HEK293 (cell line): ENCODE data around the gene AMZ2.

Experiments used
- CTCF ChIA-PET: fragments of 350-600 bp; formaldehyde crosslinking; extraction: SDS; loops from one replicate; lab custom pipeline; 2021; ENCODE audit warnings: antibody characterized with exemption; lab: Yijun Ruan, JAX
- POLR2A ChIA-PET: fragments of 300-600 bp; formaldehyde crosslinking; extraction: SDS; loops from one replicate; lab custom pipeline; 2020; ENCODE audit warnings: antibody characterized with exemption, inconsistent platforms; lab: Yijun Ruan, JAX
- H3K27ac ChIP-seq: fragments of 200-500 bp; sonication (Bioruptor generic); 2 replicates; pipeline ENCODE4 v1.5.1; 2014; ENCODE audit warnings: low read depth, low read length, control low read depth, inconsistent platforms; ENCODE audit errors: extremely low read depth
- H3K36me3 ChIP-seq, 2 experiments: fragments of 200-500 bp in 1 of 2; sonication (Bioruptor generic) in 1 of 2; 1 replicate in 1 of 2; 2 replicates in 1 of 2; pipeline ENCODE4 v1.5.1; 2014 to 2017; ENCODE audit warnings: inconsistent platforms in 2 of 2, low read length in 2 of 2; ENCODE audit not compliant: control insufficient read depth in 2 of 2, insufficient read depth in 1 of 2
- H3K4me1 ChIP-seq: fragments of 200-500 bp; sonication (Bioruptor generic); 2 replicates; pipeline ENCODE4 v1.5.1; 2014; ENCODE audit warnings: mild to moderate bottlenecking, low read length, inconsistent platforms; ENCODE audit not compliant: control insufficient read depth, insufficient read depth
- H3K4me3 ChIP-seq: 2 replicates; pipeline ENCODE4 v1.5.1; 2011; ENCODE audit warnings: low read depth, mild to moderate bottlenecking, control low read depth, low read length, moderate library complexity
- H3K9me3 ChIP-seq: fragments of 200-500 bp; sonication (Bioruptor generic); 2 replicates; pipeline ENCODE4 v1.5.1; 2014; ENCODE audit warnings: low read depth, low read length, inconsistent platforms; ENCODE audit not compliant: control insufficient read depth, insufficient read depth
- GLIS1 ChIP-seq: fragments of 450-650 bp; formaldehyde crosslinking; IDR thresholded peaks from 2 replicates; pipeline ENCODE4 v1.5.1; 2016; ENCODE audit warnings: missing biosample characterization, missing genetic modification characterization
- GLIS2 ChIP-seq: fragments of 450-650 bp; formaldehyde crosslinking; IDR thresholded peaks from 2 replicates; pipeline ENCODE4 v1.5.1; 2016; ENCODE audit warnings: missing biosample characterization, missing genetic modification characterization
- ZBTB17 ChIP-seq: fragments of 450-650 bp; formaldehyde crosslinking; IDR thresholded peaks from 2 replicates; pipeline ENCODE4 v1.5.1; 2016; ENCODE audit warnings: missing biosample characterization, missing genetic modification characterization
- ZBTB21 ChIP-seq: fragments of 450-650 bp; formaldehyde crosslinking; IDR thresholded peaks from 2 replicates; pipeline ENCODE4 v1.5.1; 2017; ENCODE audit warnings: missing biosample characterization, missing genetic modification characterization
- ZEB2 ChIP-seq: fragments of 450-650 bp; formaldehyde crosslinking; IDR thresholded peaks from 2 replicates; pipeline ENCODE4 v1.5.1; 2016; ENCODE audit warnings: missing biosample characterization, missing genetic modification characterization
- ZFP69B ChIP-seq: fragments of 450-650 bp; formaldehyde crosslinking; IDR thresholded peaks from 2 replicates; pipeline ENCODE4 v1.5.1; 2016; ENCODE audit warnings: missing biosample characterization, missing genetic modification characterization
- ZIC2 ChIP-seq: fragments of 450-650 bp; formaldehyde crosslinking; IDR thresholded peaks from 2 replicates; pipeline ENCODE4 v1.5.1; 2016; ENCODE audit warnings: missing biosample characterization, missing genetic modification characterization
- ZNF2 ChIP-seq: fragments of 450-650 bp; formaldehyde crosslinking; IDR thresholded peaks from 2 replicates; pipeline ENCODE4 v1.5.1; 2016; ENCODE audit warnings: missing biosample characterization, missing genetic modification characterization
- ZNF211 ChIP-seq: fragments of 450-650 bp; formaldehyde crosslinking; IDR thresholded peaks from 2 replicates; pipeline ENCODE4 v1.5.1; 2016; ENCODE audit warnings: low read depth, missing biosample characterization, missing genetic modification characterization
- ZNF223 ChIP-seq: fragments of 450-650 bp; formaldehyde crosslinking; IDR thresholded peaks from 2 replicates; pipeline ENCODE4 v1.5.1; 2016; ENCODE audit warnings: missing biosample characterization, missing genetic modification characterization
- ZNF366 ChIP-seq: fragments of 450-650 bp; formaldehyde crosslinking; conservative IDR thresholded peaks from 2 replicates; pipeline ENCODE4 v1.5.1; 2016; ENCODE audit warnings: missing biosample characterization, missing genetic modification characterization
- ZNF510 ChIP-seq: fragments of 450-650 bp; formaldehyde crosslinking; IDR thresholded peaks from 2 replicates; pipeline ENCODE4 v1.5.1; 2018; ENCODE audit warnings: mild to moderate bottlenecking, missing genetic modification characterization, missing biosample characterization; ENCODE audit not compliant: insufficient replicate concordance
- ZNF585B ChIP-seq: fragments of 450-650 bp; formaldehyde crosslinking; IDR thresholded peaks from 2 replicates; pipeline ENCODE4 v1.5.1; 2016; ENCODE audit warnings: missing biosample characterization, missing genetic modification characterization
- ZNF629 ChIP-seq: fragments of 450-650 bp; formaldehyde crosslinking; IDR thresholded peaks from 2 replicates; pipeline ENCODE4 v1.5.1; 2017; ENCODE audit warnings: missing biosample characterization, missing genetic modification characterization
- ZNF664 ChIP-seq: fragments of 450-650 bp; formaldehyde crosslinking; IDR thresholded peaks from 2 replicates; pipeline ENCODE4 v1.5.1; 2016; ENCODE audit warnings: missing biosample characterization, missing genetic modification characterization
- ZNF701 ChIP-seq: fragments of 450-650 bp; formaldehyde crosslinking; IDR thresholded peaks from 2 replicates; pipeline ENCODE4 v1.5.1; 2016; ENCODE audit warnings: missing biosample characterization, missing genetic modification characterization
- ZNF830 ChIP-seq: fragments of 450-650 bp; IDR thresholded peaks from 2 replicates; pipeline ENCODE4 v1.5.0; 2018; ENCODE audit warnings: missing biosample characterization, missing genetic modification characterization, low read depth, mild to moderate bottlenecking, moderate library complexity
- TF ChIP-seq, protein P1 (sequence below): fragments of 450-650 bp; formaldehyde crosslinking; IDR thresholded peaks from 2 replicates; pipeline ENCODE4 v1.5.1; 2016; ENCODE audit warnings: missing biosample characterization, missing genetic modification characterization
- TF ChIP-seq, protein P2 (sequence below): fragments of 450-650 bp; formaldehyde crosslinking; IDR thresholded peaks from 2 replicates; pipeline ENCODE4 v1.5.1; 2016; ENCODE audit warnings: missing biosample characterization, missing genetic modification characterization, low read depth
- TF ChIP-seq, protein P3 (sequence below): fragments of 450-650 bp; formaldehyde crosslinking; IDR thresholded peaks from 2 replicates; pipeline ENCODE4 v1.5.1; 2016; ENCODE audit warnings: missing biosample characterization, missing genetic modification characterization
- TF ChIP-seq, protein P4 (sequence below): fragments of 450-650 bp; formaldehyde crosslinking; IDR thresholded peaks from 2 replicates; pipeline ENCODE4 v1.5.1; 2016; ENCODE audit warnings: missing biosample characterization, missing genetic modification characterization

Gene AMZ2

DNA sequence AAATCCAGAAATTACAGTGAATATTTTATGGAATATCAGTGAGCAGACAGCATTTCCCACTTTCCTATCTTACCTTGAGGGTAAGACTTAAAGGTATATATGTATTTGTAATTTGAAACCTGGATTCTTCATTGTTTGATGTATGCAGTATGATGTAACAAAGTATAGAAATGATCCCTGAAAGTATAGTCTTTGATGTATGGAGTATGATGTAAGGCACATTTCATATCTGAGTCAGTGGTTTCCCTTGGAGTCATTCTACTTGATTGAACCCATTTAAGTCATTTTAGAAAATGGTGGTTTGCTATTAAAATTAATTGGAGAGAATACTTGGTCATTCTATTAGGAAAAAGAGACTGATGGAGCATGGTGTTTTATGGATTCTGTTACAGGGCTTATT lies 10.1 kb downstream of the AMZ2 start:
- Histone ChIP-seq H3K4me3 (no peak overlapping the region), H3K4me1 (no peaks in the 10 kb centered on the region), H3K36me3 (peaks cover 24 to 45% of the 10 kb centered on the region in 2 experiments), H3K27ac (no peak overlapping the region), H3K9me3 (no peaks in the 10 kb centered on the region)
- CTCF ChIA-PET, result interaction anchor here (1.9 kb wide), 1 partner anchor 85 kb away, joined by 5 read pairs; no protein-coding TSS in a partner anchor
- no peak for TF ChIP-seq ZNF211 (tag by site-specific recombination)
- no peak for TF ChIP-seq GLIS2 (tag by site-specific recombination)
- TF ChIP-seq ZNF366 (tag by site-specific recombination), result peak; percentile 44; the same call in 1 of the 2 replicates
- TF ChIP-seq ZNF830 (tag by site-specific recombination), result no peak
- no peak for TF ChIP-seq ZNF664 (tag by site-specific recombination)
- 0 out of 2 replicates have a peak, but pooled peaks have one; percentile 46 for TF ChIP-seq ZEB2 (tag by site-specific recombination)
- TF ChIP-seq ZNF701 (tag by site-specific recombination), result no peak
- 0 out of 2 replicates have a peak, but pooled peaks have one; percentile 19 for TF ChIP-seq ZBTB17 (tag by site-specific recombination)
- no peak for TF ChIP-seq ZNF510 (tag by site-specific recombination)
- TF ChIP-seq ZBTB21, result peak; percentile 46; the same call in 1 of the 2 replicates
- TF ChIP-seq, protein P1, sequence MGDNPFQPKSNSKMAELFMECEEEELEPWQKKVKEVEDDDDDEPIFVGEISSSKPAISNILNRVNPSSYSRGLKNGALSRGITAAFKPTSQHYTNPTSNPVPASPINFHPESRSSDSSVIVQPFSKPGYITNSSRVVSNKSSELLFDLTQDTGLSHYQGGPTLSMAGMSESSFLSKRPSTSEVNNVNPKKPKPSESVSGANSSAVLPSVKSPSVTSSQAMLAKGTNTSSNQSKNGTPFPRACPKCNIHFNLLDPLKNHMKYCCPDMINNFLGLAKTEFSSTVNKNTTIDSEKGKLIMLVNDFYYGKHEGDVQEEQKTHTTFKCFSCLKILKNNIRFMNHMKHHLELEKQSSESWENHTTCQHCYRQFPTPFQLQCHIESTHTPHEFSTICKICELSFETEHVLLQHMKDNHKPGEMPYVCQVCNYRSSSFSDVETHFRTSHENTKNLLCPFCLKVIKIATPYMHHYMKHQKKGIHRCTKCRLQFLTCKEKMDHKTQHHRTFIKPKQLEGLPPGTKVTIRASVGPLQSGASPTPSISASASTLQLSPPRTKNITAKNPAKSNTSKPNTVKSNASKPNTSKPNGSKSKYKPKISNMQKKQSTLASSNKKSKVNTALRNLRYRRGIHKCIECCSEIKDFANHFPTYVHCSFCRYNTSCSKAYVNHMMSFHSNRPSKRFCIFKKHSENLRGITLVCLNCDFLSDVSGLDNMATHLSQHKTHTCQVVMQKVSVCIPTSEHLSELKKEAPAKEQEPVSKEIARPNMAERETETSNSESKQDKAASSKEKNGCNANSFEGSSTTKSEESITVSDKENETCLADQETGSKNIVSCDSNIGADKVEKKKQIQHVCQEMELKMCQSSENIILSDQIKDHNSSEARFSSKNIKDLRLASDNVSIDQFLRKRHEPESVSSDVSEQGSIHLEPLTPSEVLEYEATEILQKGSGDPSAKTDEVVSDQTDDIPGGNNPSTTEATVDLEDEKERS (tag by site-specific recombination), result no peak
- TF ChIP-seq, protein P2, sequence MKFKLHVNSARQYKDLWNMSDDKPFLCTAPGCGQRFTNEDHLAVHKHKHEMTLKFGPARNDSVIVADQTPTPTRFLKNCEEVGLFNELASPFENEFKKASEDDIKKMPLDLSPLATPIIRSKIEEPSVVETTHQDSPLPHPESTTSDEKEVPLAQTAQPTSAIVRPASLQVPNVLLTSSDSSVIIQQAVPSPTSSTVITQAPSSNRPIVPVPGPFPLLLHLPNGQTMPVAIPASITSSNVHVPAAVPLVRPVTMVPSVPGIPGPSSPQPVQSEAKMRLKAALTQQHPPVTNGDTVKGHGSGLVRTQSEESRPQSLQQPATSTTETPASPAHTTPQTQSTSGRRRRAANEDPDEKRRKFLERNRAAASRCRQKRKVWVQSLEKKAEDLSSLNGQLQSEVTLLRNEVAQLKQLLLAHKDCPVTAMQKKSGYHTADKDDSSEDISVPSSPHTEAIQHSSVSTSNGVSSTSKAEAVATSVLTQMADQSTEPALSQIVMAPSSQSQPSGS, result peak; percentile 47; the same call in 1 of the 2 replicates
- peak; percentile 64 for TF ChIP-seq ZNF629 (tag by site-specific recombination)
- no peak for TF ChIP-seq ZNF585B
- TF ChIP-seq ZNF223, result no peak
- TF ChIP-seq ZIC2 (tag by site-specific recombination), result no peak
- TF ChIP-seq ZNF2 (tag by site-specific recombination), result no peak
- TF ChIP-seq, protein P3, sequence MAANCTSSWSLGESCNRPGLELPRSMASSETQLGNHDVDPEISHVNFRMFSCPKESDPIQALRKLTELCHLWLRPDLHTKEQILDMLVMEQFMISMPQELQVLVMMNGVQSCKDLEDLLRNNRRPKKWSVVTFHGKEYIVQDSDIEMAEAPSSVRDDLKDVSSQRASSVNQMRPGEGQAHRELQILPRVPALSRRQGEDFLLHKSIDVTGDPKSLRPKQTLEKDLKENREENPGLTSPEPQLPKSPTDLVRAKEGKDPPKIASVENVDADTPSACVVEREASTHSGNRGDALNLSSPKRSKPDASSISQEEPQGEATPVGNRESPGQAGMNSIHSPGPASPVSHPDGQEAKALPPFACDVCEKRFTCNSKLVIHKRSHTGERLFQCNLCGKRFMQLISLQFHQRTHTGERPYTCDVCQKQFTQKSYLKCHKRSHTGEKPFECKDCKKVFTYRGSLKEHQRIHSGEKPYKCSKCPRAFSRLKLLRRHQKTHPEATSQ, result no peak
- TF ChIP-seq, protein P4, sequence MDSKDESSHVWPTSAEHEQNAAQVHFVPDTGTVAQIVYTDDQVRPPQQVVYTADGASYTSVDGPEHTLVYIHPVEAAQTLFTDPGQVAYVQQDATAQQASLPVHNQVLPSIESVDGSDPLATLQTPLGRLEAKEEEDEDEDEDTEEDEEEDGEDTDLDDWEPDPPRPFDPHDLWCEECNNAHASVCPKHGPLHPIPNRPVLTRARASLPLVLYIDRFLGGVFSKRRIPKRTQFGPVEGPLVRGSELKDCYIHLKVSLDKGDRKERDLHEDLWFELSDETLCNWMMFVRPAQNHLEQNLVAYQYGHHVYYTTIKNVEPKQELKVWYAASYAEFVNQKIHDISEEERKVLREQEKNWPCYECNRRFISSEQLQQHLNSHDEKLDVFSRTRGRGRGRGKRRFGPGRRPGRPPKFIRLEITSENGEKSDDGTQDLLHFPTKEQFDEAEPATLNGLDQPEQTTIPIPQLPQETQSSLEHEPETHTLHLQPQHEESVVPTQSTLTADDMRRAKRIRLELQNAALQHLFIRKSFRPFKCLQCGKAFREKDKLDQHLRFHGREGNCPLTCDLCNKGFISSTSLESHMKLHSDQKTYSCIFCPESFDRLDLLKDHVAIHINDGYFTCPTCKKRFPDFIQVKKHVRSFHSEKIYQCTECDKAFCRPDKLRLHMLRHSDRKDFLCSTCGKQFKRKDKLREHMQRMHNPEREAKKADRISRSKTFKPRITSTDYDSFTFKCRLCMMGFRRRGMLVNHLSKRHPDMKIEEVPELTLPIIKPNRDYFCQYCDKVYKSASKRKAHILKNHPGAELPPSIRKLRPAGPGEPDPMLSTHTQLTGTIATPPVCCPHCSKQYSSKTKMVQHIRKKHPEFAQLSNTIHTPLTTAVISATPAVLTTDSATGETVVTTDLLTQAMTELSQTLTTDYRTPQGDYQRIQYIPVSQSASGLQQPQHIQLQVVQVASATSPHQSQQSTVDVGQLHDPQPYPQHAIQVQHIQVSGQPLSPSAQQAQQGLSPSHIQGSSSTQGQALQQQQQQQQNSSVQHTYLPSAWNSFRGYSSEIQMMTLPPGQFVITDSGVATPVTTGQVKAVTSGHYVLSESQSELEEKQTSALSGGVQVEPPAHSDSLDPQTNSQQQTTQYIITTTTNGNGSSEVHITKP (tag by site-specific recombination), result 0 out of 2 replicates have a peak, but pooled peaks have one; percentile 48
- no peak for TF ChIP-seq GLIS1 (tag by site-specific recombination)
- TF ChIP-seq ZFP69B (tag by site-specific recombination), result no peak
- POLR2A ChIA-PET, result interaction anchor here (2.2 kb wide), 1 partner anchor 10 kb away, joined by 6 read pairs; the partner anchor contains the start of gene AMZ2
